ENCODE results near the gene REPS1. TPM values are rescaled to one million over a fixed set of nuclear protein-coding genes. Genes with fewer than 3 reads are reported as not detected.

Gene REPS1
- total RNA-seq, 2 experiments from 2014 or later = 40.0 to 53.9 TPM

- ChIA-PET POLR2A (interaction anchor here (0.5 to 1.4 kb wide), 3 partner anchors 11 to 385 kb away, joined by 3 to 5 read pairs (median 3); partner anchors contain the start of gene CCDC28A), CTCF (ENCODE audit: unreplicated experiment) (no interaction called here)
- intact Hi-C loops (cut with micrococcal nuclease; ENCODE audit: unreplicated experiment) = no loop called here
- DNase-seq (ENCODE audit: low spot score) = no peak
- no peaks in the 10 kb centered on the region for H3K79me2 ChIP-seq (ENCODE audit: insufficient read depth, low read depth, low read length)
- H4K20me1 ChIP-seq (ENCODE audit: insufficient read depth, low read length) = no peaks in the 10 kb centered on the region
- H3K4me2 ChIP-seq (ENCODE audit: low read length) = no peak overlapping the region
- BruUV-seq (replicated peaks) = no TSS peak
- H3K27ac ChIP-seq (ENCODE audit: low read depth, low read length, poor library complexity, severe bottlenecking) = no peak overlapping the region
- H3K4me3 ChIP-seq (ENCODE audit: low read depth, low read length, poor library complexity, severe bottlenecking) = no peak overlapping the region
- TF ChIP-seq, protein P1, sequence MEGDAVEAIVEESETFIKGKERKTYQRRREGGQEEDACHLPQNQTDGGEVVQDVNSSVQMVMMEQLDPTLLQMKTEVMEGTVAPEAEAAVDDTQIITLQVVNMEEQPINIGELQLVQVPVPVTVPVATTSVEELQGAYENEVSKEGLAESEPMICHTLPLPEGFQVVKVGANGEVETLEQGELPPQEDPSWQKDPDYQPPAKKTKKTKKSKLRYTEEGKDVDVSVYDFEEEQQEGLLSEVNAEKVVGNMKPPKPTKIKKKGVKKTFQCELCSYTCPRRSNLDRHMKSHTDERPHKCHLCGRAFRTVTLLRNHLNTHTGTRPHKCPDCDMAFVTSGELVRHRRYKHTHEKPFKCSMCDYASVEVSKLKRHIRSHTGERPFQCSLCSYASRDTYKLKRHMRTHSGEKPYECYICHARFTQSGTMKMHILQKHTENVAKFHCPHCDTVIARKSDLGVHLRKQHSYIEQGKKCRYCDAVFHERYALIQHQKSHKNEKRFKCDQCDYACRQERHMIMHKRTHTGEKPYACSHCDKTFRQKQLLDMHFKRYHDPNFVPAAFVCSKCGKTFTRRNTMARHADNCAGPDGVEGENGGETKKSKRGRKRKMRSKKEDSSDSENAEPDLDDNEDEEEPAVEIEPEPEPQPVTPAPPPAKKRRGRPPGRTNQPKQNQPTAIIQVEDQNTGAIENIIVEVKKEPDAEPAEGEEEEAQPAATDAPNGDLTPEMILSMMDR (conservative IDR thresholded peaks at IDR 0.05; ENCODE audit: low read length) = no peak
- no peak for TF ChIP-seq EZH2phosphoT487 (IDR thresholded peaks at IDR 0.05; ENCODE audit: borderline replicate concordance, low read depth, low read length)
- H3K36me3 ChIP-seq (ENCODE audit: insufficient read depth, low read length) = no peaks in the 10 kb centered on the region
- H3K4me1 ChIP-seq (ENCODE audit: insufficient read depth, low read length, poor library complexity, severe bottlenecking) = no peaks in the 10 kb centered on the region
- H3K9me3 ChIP-seq (ENCODE audit: low read length) = no peaks in the 10 kb centered on the region
- H2AFZ ChIP-seq (ENCODE audit: low read length) = no peak overlapping the region
- H3K9me2 ChIP-seq (ENCODE audit: insufficient read depth, low read length) = no peaks in the 10 kb centered on the region
These were observed 105.6 kb downstream of the REPS1 start for GRCh38 chr6:138882369-138883017.

DNA sequence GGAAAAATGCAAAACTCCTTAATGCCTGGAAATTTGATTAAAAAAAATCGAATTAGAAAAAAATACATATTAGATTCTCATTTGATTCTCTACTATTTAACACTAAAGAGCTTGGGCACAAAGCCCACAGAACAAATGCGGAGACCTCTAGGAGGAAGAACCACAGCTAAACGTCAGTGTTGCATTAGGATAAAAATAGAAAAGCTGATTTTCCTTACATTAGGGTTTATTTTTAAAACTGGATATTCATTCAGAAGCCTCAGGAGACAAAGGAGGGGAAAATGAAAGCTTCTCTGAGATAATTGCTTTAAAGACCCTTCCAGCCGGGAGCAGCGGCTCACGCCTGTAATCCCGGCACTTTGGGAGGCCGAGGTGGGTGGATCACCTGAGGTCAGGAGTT, 114.9 kb downstream of the REPS1 start:
- no TSS peak for BruUV-seq (replicated peaks)
- H3K9me2 ChIP-seq (ENCODE audit: insufficient read depth, low read length) = no peaks in the 10 kb centered on the region
- no peaks in the 10 kb centered on the region for H3K4me1 ChIP-seq (ENCODE audit: insufficient read depth, low read length, poor library complexity, severe bottlenecking)
- no peak overlapping the region for H3K4me2 ChIP-seq (ENCODE audit: low read length)
- intact Hi-C loops (cut with micrococcal nuclease; ENCODE audit: unreplicated experiment) = no loop called here
- no peak overlapping the region for H3K4me3 ChIP-seq (ENCODE audit: low read depth, low read length, poor library complexity, severe bottlenecking)
- no peaks in the 10 kb centered on the region for H3K36me3 ChIP-seq (ENCODE audit: insufficient read depth, low read length)
- ChIA-PET POLR2A (interaction anchor here (0.6 kb wide), 1 partner anchor 21 kb away, joined by 4 read pairs; no protein-coding TSS in a partner anchor), CTCF (ENCODE audit: unreplicated experiment) (no interaction called here)
- H2AFZ ChIP-seq (ENCODE audit: low read length) = no peak overlapping the region
- H3K9me3 ChIP-seq (ENCODE audit: low read length) = no peaks in the 10 kb centered on the region
- no peak for DNase-seq (ENCODE audit: low spot score)
- H3K27ac ChIP-seq (ENCODE audit: low read depth, low read length, poor library complexity, severe bottlenecking) = no peak overlapping the region
- no peaks in the 10 kb centered on the region for H3K79me2 ChIP-seq (ENCODE audit: insufficient read depth, low read depth, low read length)
- no peaks in the 10 kb centered on the region for H4K20me1 ChIP-seq (ENCODE audit: insufficient read depth, low read length)
- no peak for TF ChIP-seq EZH2phosphoT487 (IDR thresholded peaks at IDR 0.05; ENCODE audit: borderline replicate concordance, low read depth, low read length)
- TF ChIP-seq, protein P1 (conservative IDR thresholded peaks at IDR 0.05; ENCODE audit: low read length) = no peak

DNA sequence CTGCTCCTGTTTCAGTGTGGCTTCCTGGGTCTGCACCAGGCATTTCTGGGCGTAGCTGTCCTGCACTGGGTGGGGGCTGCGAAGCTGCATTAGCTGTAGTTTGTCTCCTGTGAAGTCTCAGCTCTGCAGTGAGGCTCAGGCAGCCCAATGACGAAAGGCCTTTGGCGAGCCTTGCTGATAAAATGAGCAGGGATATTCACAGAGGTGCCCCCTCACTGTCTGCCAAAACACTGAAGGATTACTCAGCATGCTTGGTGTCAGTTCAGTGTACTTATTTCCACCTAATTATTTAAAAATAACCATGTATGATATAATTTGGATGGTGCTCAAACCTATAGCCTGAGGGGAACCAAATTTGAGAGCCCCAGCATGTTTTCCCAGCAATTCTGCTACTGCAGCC, 118.7 kb downstream of the REPS1 start:
- POLR2A ChIA-PET = no interaction called here
- Histone ChIP-seq H3K9me2 (ENCODE audit: insufficient read depth, low read length) (no peaks in the 10 kb centered on the region), H3K79me2 (ENCODE audit: insufficient read depth, low read depth, low read length) (no peaks in the 10 kb centered on the region), H2AFZ (ENCODE audit: low read length) (no peak overlapping the region), H3K27ac (ENCODE audit: low read depth, low read length, poor library complexity, severe bottlenecking) (no peak overlapping the region), H3K36me3 (ENCODE audit: insufficient read depth, low read length) (no peaks in the 10 kb centered on the region), H3K4me2 (ENCODE audit: low read length) (no peak overlapping the region), H4K20me1 (ENCODE audit: insufficient read depth, low read length) (no peaks in the 10 kb centered on the region), H3K4me3 (ENCODE audit: low read depth, low read length, poor library complexity, severe bottlenecking) (no peak overlapping the region), H3K4me1 (ENCODE audit: insufficient read depth, low read length, poor library complexity, severe bottlenecking) (no peaks in the 10 kb centered on the region), H3K9me3 (ENCODE audit: low read length) (no peaks in the 10 kb centered on the region)
- DNase-seq (ENCODE audit: low spot score) = no peak
- intact Hi-C loops (cut with micrococcal nuclease; ENCODE audit: unreplicated experiment) = no loop called here
- CTCF ChIA-PET (ENCODE audit: unreplicated experiment) = no interaction called here
- no peak for TF ChIP-seq EZH2phosphoT487 (IDR thresholded peaks at IDR 0.05; ENCODE audit: borderline replicate concordance, low read depth, low read length)
- TF ChIP-seq, protein P1 (conservative IDR thresholded peaks at IDR 0.05; ENCODE audit: low read length) = no peak
- BruUV-seq (replicated peaks) = no TSS peak

Data from OCI-LY7 (cell line).